GM19468 (cell line): Measurements from ENCODE around the gene TTLL5.

Source experiments
- ATAC-seq: cut with Tn5 transposase; IDR thresholded peaks from one replicate; pipeline ENCODE4 v1.9.1; 2021; ENCODE audit warnings: mild to moderate bottlenecking, moderate library complexity, moderate number of reproducible peaks; ENCODE audit not compliant: unreplicated experiment; ENCODE audit errors: extremely low read depth

The TTLL5 gene

GRCh38 chr14:75979071-75979571 lies 318.1 kb downstream of the TTLL5 start:
- no peak for ATAC-seq

- ATAC-seq, result no peak
These were observed 318.9 kb downstream of the TTLL5 start for GRCh38 chr14:75979648-75980565.

GRCh38 chr14:75980856-75981255 lies 319.8 kb downstream of the TTLL5 start:
- ATAC-seq, result no peak

GRCh38 chr14:75981426-75982265 lies 320.6 kb downstream of the TTLL5 start, which contains the start of gene TGFB3:
Gene TGFB3 (minus strand): TSS chr14:75981995. CDS start chr14:75980893, 1,102 bp downstream.
- ATAC-seq, result peak; percentile 25

- peak; percentile 37 for ATAC-seq
These were observed 321.4 kb downstream of the TTLL5 start for GRCh38 chr14:75982266-75983018.

GRCh38 chr14:75983019-75983358 lies 321.9 kb downstream of the TTLL5 start:
- ATAC-seq, result no peak

GRCh38 chr14:75984674-75985073 lies 323.6 kb downstream of the TTLL5 start:
- no peak for ATAC-seq

GRCh38 chr14:75985618-75986438 lies 324.8 kb downstream of the TTLL5 start, which contains the start of gene IFT43:
Gene IFT43 (plus strand): TSS chr14:75985763. CDS start chr14:75985787, 24 bp downstream.
- peak; percentile 48 for ATAC-seq

GRCh38 chr14:75986439-75986765 lies 325.4 kb downstream of the TTLL5 start:
- no peak for ATAC-seq

- no peak for ATAC-seq
These were observed 326.3 kb downstream of the TTLL5 start for GRCh38 chr14:75987201-75987970.

- ATAC-seq, result no peak
These were observed 328.1 kb downstream of the TTLL5 start for GRCh38 chr14:75989134-75989533.

GRCh38 chr14:75990297-75990696 lies 329.3 kb downstream of the TTLL5 start:
- no peak for ATAC-seq

GRCh38 chr14:75991753-75992152 lies 330.7 kb downstream of the TTLL5 start:
- no peak for ATAC-seq

GRCh38 chr14:75993567-75994041 lies 332.6 kb downstream of the TTLL5 start:
- no peak for ATAC-seq

- no peak for ATAC-seq
These were observed 334.5 kb downstream of the TTLL5 start for GRCh38 chr14:75995372-75996041.

- ATAC-seq, result no peak
These were observed 335.4 kb downstream of the TTLL5 start for GRCh38 chr14:75996488-75996887.

- no peak for ATAC-seq
These were observed 338.6 kb downstream of the TTLL5 start for GRCh38 chr14:75999511-76000190.
